ENCODE results near the gene KDELR3. TPM values are rescaled to one million over a fixed set of nuclear protein-coding genes. Genes with fewer than 3 reads are reported as not detected.

Gene KDELR3
- total RNA-seq, 1 donor from 2014 or later: not detected

DNA sequence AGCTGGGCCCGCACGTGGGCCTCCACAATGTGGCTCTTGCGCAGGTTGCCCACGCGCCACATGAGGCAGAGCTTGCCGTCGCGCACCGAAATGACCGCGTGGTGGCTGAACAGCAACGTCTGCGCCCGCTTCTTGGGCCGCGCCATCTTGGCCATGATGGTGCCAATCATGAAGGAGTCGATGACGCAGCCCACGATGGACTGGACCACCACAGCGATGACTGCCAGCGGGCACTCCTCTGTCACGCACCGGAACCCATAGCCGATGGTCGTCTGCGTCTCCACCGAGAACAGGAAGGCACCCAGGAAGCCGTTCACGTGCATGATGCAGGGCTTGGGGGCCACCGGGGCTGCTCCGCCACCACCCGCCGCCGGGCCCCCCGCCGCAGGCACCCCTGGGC lies 40.4 kb upstream of the KDELR3 start:
- TF ChIP-seq, protein P1, sequence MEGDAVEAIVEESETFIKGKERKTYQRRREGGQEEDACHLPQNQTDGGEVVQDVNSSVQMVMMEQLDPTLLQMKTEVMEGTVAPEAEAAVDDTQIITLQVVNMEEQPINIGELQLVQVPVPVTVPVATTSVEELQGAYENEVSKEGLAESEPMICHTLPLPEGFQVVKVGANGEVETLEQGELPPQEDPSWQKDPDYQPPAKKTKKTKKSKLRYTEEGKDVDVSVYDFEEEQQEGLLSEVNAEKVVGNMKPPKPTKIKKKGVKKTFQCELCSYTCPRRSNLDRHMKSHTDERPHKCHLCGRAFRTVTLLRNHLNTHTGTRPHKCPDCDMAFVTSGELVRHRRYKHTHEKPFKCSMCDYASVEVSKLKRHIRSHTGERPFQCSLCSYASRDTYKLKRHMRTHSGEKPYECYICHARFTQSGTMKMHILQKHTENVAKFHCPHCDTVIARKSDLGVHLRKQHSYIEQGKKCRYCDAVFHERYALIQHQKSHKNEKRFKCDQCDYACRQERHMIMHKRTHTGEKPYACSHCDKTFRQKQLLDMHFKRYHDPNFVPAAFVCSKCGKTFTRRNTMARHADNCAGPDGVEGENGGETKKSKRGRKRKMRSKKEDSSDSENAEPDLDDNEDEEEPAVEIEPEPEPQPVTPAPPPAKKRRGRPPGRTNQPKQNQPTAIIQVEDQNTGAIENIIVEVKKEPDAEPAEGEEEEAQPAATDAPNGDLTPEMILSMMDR (IDR thresholded peaks at IDR 0.05; ENCODE audit: partially characterized antibody, unreplicated experiment): no peak
- Mint-ChIP-seq H3K4me3 (ENCODE audit: unreplicated experiment) (no peak overlapping the region), H3K36me3 (ENCODE audit: unreplicated experiment) (no peaks in the 10 kb centered on the region), H3K27ac (ENCODE audit: unreplicated experiment) (no peak overlapping the region), H3K4me1 (ENCODE audit: low read depth, unreplicated experiment) (peaks cover 2% of the 10 kb centered on the region), H3K27me3 (ENCODE audit: unreplicated experiment) (no peaks in the 10 kb centered on the region), H3K9me3 (ENCODE audit: unreplicated experiment) (no peaks in the 10 kb centered on the region)
- DNase-seq: no peak

DNA sequence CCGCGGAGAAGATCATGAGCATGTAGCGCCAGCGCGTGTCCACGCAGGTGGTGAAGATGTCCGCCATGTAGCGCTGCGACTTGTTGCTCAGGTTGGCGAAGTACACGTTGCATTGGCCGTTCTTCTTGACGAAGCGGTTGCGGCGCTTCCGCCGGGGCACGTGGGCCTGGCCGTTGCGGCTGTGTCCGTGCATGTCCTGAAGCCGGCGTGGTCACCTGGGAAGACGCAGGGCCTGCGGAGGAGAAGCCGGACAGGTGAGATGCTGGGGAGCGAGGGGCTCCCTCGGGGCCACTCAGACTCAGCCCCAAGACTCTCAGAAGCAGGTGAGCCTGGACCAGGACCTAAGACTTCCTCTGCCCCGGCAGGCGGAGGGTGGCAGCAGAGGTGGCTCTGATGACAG lies 40.0 kb upstream of the KDELR3 start:
- no peaks in the 10 kb centered on the region for H3K9me3 Mint-ChIP-seq (ENCODE audit: unreplicated experiment)
- no peak for DNase-seq
- no peaks in the 10 kb centered on the region for H3K36me3 Mint-ChIP-seq (ENCODE audit: unreplicated experiment)
- H3K4me1 Mint-ChIP-seq (ENCODE audit: low read depth, unreplicated experiment): peaks cover 2% of the 10 kb centered on the region
- H3K4me3 Mint-ChIP-seq (ENCODE audit: unreplicated experiment): no peak overlapping the region
- H3K27ac Mint-ChIP-seq (ENCODE audit: unreplicated experiment): no peak overlapping the region
- H3K27me3 Mint-ChIP-seq (ENCODE audit: unreplicated experiment): no peaks in the 10 kb centered on the region
- TF ChIP-seq, protein P1 (IDR thresholded peaks at IDR 0.05; ENCODE audit: partially characterized antibody, unreplicated experiment): no peak

DNA sequence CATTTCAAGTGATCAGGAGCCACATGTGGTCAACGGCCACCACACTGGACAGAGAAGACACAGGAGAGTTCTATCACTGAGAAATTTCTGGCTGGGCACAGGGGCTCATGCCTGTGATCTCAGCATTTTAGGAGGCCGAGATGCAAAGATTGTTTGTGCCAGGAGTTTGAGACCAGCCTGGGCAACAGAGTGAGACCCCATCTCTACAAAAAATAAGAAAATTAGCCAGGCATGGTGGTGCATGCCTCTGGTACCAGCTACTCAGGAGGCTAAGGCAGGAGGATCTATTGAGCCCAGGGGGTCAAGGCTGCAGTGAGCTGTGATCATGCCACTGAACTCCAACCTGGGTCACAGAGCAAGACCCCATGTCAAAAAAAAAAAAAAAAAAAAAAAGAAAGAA lies 39.2 kb upstream of the KDELR3 start:
- Mint-ChIP-seq H3K27me3 (ENCODE audit: unreplicated experiment) (no peaks in the 10 kb centered on the region), H3K9me3 (ENCODE audit: unreplicated experiment) (no peaks in the 10 kb centered on the region), H3K4me3 (ENCODE audit: unreplicated experiment) (no peak overlapping the region), H3K4me1 (ENCODE audit: low read depth, unreplicated experiment) (peaks cover 2% of the 10 kb centered on the region), H3K36me3 (ENCODE audit: unreplicated experiment) (no peaks in the 10 kb centered on the region), H3K27ac (ENCODE audit: unreplicated experiment) (no peak overlapping the region)
- DNase-seq: no peak
- TF ChIP-seq, protein P1 (IDR thresholded peaks at IDR 0.05; ENCODE audit: partially characterized antibody, unreplicated experiment): no peak

DNA sequence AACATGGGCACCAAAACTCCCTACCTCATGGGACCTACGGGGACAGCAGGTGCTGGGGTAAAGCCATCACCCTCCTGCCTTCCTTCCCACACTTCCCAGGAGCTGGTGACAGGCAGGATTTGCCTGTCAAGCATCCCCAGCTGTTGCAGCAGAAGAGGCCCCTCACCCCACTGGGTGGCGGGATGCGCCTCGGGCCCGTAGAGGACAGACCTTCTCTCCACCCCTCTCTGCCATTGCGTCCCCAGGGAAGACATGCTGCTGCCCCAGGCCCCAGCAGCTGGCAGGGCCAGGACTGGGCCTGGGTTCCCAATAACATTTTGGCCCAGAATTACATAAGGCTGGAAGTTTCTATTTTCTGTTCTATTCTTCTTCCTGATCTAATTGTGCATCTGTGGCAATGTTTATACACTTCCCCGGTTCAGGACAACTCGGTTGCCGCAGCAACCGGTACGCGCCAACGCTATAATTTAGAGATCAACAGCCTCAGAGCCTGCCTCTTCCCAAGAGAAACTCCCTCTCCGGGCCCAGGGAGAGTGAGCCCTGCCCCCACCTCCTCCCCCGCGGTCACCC lies 38.3 kb upstream of the KDELR3 start:
- TF ChIP-seq, protein P1 (IDR thresholded peaks at IDR 0.05; ENCODE audit: partially characterized antibody, unreplicated experiment): no peak
- H3K36me3 Mint-ChIP-seq (ENCODE audit: unreplicated experiment): no peaks in the 10 kb centered on the region
- H3K4me1 Mint-ChIP-seq (ENCODE audit: low read depth, unreplicated experiment): peaks cover 2% of the 10 kb centered on the region
- H3K27me3 Mint-ChIP-seq (ENCODE audit: unreplicated experiment): no peaks in the 10 kb centered on the region
- H3K27ac Mint-ChIP-seq (ENCODE audit: unreplicated experiment): no peak overlapping the region
- DNase-seq: peak; percentile 42
- no peaks in the 10 kb centered on the region for H3K9me3 Mint-ChIP-seq (ENCODE audit: unreplicated experiment)
- no peak overlapping the region for H3K4me3 Mint-ChIP-seq (ENCODE audit: unreplicated experiment)

DNA sequence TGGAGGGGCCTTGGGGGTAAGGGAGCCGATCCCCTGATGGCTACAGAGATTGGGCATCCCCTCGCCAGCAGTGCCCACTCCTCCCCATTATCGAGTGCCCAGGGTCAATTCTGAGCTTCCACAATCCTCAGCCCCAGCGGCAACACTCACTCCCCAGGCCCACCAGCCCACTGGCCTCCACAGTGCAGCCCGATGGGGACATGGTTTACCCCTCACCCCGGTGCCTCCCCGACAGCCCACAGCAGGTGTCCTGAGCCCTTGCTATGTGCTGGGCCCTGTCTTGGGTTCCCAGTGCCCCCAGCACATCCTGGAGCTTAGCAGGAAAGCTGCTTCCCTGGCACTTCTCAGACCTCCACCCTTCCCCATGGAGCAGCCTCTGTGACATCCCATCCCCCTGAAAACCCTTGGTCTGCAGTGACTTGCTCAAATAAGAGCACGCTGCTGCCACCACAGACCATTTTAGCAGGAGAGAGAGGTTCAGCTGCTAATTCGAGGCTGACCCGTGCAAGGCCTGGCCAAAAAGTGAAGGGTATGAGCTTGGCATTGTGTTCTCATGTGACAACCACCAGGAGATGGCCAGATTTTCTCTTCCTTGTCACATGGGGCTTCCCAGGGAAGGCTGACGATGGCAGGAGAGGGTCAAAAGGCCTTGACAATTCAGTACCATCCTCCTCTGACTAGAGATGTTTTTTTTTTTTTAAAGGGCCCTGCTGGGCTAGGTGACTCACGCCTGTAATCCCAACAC lies 36.5 kb upstream of the KDELR3 start:
- H3K4me1 Mint-ChIP-seq (ENCODE audit: low read depth, unreplicated experiment): peaks cover 2% of the 10 kb centered on the region
- DNase-seq: no peak

More for the DNA sequence above, 36.5 kb upstream of the KDELR3 start:
- no peaks in the 10 kb centered on the region for H3K9me3 Mint-ChIP-seq (ENCODE audit: unreplicated experiment)
- TF ChIP-seq, protein P1 (IDR thresholded peaks at IDR 0.05; ENCODE audit: partially characterized antibody, unreplicated experiment): no peak
- H3K27ac Mint-ChIP-seq (ENCODE audit: unreplicated experiment): no peak overlapping the region
- H3K36me3 Mint-ChIP-seq (ENCODE audit: unreplicated experiment): no peaks in the 10 kb centered on the region
- H3K4me3 Mint-ChIP-seq (ENCODE audit: unreplicated experiment): no peak overlapping the region
- no peaks in the 10 kb centered on the region for H3K27me3 Mint-ChIP-seq (ENCODE audit: unreplicated experiment)
